Measurements from ENCODE around the gene GAA. TPM values are rescaled to one million over a fixed set of nuclear protein-coding genes. Genes with fewer than 3 reads are reported as not detected.
"Not testable (repeated sequence)": the region's sequence is repeated elsewhere in the genome, so short reads cannot be mapped to it uniquely, and the experiment has no call there.

GAA gene
- total RNA-seq, 1 donor from 2014 or later, result 15.1 TPM

DNA sequence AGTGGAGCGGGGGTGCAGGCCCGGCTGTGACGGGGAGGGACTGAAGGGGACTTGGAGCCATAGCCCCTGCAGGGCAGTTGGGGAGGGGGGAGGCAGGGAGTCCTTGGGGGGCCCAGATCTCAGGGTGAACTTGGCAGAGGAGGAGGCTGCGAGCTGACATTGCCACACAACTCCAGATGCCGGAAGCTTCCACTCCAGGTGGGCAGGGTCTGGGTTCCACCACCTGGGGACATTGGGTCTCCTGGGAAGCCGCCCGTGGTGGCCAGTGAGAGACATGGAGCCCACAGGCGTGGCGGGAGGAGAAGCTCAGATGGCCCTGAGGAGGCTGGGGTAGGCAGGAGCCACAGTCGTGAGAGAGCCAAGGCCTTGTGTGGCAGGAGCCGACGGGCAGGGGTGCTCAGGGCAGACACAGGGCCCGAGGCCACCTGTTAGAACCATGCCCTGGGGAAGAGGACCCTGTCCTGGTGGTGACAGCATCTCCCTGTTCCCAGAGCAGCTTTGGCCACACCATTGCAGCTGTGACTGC, 18.2 kb upstream of the GAA start:
- intact Hi-C loops (cut with micrococcal nuclease), result no loop called here

DNA sequence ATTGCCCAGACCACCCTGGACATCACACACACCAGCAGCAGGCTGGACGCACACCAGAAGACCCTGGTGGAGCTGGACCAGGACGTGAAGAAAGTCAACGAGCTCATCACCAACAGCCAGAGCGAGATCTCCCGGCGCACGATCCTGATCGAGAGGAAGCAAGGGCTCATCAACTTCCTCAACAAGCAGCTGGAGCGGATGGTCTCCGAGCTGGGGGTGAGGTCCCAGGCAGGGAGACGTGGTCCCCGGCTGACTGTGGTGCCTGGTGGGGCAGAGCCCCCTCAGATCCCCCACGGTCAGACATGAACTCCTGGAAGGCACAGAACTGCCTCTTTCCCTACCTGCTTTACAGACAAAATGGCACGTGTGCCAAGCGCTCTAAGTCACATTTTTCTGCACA, 16.6 kb upstream of the GAA start:
- intact Hi-C loops (cut with micrococcal nuclease), result no loop called here

DNA sequence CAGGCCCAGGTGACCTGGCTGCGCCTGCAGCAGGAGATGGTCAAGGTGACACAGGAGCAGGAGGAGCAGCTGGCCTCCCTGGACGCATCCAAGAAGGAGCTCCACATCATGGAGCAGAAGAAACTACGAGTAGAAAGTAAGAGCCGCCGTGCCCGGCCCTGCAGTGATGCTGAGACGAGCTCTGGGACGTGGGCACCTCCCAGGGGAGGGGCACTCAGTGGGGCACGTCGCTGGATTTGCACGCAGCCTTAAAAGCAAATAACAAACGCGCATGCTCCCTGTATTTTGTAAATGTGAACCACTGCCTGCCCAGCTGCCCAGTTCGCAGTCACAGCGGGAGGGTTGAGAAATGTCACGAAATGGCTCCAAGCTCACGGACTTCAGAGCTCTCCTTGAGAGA, 15.3 kb upstream of the GAA start:
- intact Hi-C loops (cut with micrococcal nuclease), result no loop called here

DNA sequence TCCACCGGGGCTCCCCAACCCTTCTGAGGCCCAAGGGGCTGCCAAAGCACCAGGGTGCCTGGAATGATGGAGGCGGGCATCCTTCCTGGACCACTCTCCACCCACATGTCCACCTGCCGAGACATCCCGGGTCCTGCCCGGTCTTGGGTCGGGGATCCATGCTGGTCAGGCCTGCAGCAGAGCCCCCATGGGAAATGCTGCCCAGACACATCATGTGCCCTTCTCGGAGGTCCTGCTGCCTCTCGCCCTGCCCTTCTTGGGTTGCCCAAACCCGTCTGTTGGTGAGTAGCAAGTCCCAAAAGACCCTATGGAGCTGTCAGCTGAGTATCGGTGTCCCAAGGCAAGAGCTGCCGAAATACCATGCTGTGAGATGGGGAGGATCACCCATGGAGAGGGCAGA, 14.8 kb upstream of the GAA start:
- intact Hi-C loops (cut with micrococcal nuclease), result no loop called here

DNA sequence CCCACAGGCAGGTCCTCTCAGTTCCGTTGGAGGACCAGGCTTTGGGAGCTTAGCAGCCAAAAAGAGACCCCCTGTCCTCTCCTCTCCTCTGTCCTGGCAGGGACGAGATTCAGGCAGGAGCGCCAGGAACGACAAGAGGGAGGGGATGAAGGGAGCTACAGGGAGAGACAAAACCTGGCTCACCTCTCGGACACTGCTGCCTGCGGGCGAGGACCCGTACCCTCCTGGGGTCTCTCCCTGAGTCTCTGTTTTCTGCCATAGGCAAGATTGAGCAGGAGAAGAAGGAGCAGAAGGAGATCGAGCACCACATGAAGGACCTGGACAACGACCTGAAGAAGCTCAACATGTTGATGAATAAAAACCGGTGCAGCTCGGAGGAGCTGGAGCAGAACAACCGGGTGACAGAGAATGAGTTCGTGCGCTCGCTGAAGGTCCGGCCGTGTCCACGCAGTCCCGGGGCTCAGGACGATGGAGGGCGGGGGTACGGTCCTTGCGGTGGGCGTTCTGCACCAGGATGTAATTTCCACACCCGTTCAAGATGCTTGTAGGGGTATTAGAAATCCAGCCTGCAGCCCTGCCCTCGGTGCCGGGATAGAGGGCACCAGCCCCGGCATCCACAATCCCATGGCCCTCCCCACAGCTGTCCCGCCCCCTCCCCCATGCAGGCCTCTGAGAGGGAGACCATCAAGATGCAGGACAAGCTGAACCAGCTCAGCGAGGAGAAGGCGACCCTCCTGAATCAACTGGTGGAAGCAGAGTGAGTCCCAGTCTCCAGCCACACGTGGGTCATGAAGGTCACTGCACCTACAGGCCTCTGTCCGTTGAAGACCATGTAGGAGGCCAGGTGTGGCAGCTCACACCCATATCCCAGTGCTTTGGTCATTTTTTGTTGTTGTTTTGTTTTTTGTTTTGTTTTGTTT, 13.8 kb upstream of the GAA start:
- intact Hi-C loops (cut with micrococcal nuclease), result no loop called here

- intact Hi-C loops (cut with micrococcal nuclease), result no loop called here
Measured at GRCh38 chr17:80089762-80090161, 11.6 kb upstream of the GAA start.

DNA sequence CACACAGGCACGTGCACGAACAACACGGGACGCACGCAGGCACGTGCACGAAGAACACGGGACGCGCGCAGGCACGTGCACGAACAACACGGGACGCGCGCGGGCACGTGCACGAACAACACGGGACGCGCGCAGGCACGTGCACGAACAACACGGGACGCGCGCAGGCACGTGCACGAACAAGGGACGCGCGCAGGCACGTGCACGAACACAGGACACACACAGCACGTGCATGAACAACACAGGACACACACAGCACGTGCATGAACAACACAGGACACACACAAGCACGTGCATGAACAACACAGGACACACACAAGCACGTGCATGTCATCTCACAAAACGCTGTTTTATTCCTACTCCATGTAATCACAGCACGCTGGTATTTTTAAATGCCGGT, 11.2 kb upstream of the GAA start:
- intact Hi-C loops (cut with micrococcal nuclease), result not testable (repeated sequence)

DNA sequence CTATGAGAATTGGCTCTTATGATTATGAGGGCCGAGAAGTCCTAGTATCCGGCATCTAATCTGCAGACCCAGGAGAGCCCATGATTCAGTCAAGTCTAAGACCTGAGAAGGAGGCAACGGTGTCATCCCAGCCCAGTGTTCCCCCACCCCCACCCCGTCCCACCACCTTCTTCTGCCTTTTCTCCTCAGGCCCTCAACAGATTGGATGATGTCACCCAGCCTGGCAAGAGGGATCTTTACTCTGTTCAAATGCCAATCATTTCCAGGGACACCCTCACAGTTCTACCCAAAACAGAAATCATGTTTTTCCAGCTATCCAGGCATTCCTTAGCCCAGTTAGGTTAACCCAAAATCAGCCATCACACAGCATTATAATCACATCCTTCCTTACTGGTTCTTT, 10.0 kb upstream of the GAA start:
- intact Hi-C loops (cut with micrococcal nuclease), result no loop called here

DNA sequence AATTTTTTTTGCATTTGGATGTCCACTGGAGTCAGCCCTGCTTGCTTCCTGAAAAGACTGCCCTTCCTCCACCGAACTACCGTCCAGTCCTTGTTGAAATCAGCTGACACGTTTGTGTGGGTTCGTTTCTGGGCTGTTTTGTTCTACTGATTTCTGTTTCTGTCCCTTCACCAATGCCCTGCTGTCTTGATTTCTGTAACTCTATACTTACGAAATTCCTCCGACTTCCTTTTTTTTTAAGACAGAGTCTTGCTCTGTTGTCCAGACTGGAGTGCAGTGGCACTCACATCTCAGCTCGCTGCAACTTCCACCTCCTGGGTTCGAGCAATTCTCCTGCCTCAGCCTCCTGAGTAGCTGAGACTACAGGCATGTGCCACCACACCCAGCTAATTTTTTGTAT, 8.4 kb upstream of the GAA start:
- intact Hi-C loops (cut with micrococcal nuclease), result no loop called here

DNA sequence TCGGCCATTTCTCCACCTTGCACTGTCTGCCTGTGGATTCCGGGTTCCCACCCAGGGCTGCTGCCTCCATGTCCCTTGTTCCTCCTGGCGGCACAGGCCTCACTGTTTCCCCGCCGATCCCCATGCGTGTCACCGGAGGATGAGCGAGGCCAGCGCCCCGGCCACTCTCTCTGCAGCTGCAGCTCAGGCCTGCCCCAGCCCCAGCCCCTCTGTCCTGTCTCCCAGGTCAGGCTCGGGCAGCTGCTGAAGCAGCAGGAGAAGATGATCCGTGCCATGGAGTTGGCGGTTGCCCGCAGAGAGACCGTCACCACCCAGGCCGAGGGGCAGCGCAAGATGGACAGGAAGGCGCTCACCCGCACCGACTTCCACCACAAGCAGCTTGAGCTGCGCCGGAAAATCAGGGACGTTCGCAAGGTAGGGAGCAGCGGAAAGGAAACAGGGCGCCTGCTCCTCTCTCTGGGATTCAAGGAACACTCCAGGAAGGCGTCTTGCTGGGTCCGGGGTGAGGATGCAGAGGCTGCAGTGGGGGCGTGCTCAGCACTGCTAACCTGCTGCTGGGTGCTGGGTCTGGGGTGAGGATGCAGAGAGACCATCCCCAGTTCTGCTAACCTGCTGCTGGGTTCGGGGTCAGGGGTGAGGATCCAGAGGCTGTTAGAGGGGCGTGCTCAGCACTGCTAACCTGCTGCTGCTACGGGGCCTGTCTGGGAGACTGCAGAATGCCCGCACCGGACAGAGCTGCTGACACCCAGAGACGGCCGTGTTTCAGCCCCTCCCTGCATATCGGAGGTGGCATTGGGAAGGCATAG, 6.1 kb upstream of the GAA start:
- intact Hi-C loops (cut with micrococcal nuclease), result no loop called here

DNA sequence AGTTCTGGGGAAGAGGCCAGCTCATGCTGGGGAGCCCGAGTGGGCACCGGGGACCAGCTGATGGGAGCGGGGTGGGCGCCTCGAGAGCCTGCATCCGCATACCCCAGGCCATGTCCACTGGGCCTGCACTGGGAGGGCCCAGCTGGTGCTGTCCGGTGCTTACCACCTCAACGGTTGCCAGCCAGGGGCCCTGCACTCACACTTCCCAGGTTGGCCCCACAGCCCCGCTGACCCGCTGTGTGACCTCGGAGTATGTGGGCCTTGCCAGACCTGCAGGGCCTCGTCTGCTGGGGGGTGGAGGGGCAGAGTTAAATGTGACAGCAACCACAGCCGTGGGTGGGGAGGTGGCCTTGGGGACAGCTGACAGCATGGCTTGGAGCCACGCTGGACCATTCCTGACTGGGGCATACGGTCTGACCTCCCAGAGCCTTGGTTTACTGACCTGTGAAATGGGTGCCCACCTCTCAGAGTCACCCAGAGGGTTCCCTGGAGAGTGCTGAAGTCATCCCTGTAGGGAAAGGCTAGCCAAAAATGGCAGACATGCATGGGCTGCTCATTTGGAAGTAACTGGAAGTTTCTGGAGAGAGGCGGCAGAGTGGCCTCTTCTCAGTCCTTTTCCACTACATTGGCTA, 5.4 kb upstream of the GAA start:
- intact Hi-C loops (cut with micrococcal nuclease), result no loop called here

DNA sequence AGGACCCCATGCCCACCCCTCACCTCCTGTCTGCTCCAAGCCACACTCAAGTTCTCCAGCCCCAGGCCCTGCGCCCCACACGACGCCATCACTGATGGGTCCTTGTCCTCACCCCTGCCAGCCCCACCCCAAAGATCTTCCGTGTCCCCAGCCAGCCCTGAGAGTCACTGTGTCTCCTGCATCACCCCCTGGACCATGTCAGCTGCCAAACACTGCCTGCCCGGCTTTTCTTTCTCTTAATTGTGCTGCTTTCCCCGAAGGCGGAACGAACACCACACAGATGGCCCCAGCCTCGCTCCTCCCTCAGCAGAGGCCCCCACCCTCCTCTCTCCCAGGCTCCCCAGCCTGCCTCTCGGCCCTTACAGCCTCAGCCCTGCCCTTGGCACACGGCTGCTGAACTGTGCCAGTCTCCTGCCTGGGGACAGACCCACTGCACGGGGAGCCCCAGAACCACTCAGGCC, 4.8 kb upstream of the GAA start:
- intact Hi-C loops (cut with micrococcal nuclease), result no loop called here

GRCh38 chr17:80097127-80097621, 4.2 kb upstream of the GAA start:
- intact Hi-C loops (cut with micrococcal nuclease), result no loop called here

- intact Hi-C loops (cut with micrococcal nuclease), result no loop called here
Measured at GRCh38 chr17:80097844-80098691, 3.3 kb upstream of the GAA start.

DNA sequence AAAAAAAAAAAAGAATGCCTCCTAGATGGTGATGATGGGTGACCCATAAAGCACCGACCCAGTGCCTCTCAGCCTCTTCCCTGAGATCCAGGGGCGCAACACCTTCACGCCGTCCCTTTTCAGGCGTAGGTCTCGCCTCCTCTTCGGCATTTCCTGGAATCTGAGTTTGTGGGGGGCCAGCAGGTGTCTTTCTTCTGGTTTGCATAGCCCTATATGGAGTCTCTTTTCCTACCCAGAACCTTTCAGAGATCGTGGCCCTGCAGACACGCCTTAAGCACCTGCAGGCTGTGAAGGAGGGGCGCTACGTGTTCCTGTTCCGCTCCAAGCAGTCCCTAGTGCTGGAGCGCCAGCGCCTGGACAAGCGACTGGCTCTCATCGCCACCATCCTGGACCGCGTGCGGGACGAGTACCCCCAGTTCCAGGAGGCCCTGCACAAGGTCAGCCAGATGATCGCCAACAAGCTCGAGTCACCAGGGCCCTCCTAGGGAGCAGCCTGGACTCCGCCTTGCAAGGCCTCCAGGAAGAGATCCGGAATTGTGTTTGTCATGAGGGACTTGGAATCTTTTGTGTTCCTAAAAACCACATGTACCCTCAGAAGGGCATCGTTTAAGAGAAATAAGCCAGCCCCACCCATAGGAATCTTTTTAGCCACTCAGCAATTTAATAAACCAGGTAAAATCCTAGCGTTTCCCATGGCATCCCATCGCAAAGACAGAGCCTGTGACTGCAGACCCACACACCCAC, 1.9 kb upstream of the GAA start:
- intact Hi-C loops (cut with micrococcal nuclease), result loop anchor here (2.0 kb wide), 1 partner anchor 163 kb away; no protein-coding TSS in a partner anchor

- intact Hi-C loops (cut with micrococcal nuclease), result loop anchor here (2.0 kb wide), 1 partner anchor 163 kb away; no protein-coding TSS in a partner anchor
Measured at GRCh38 chr17:80100035-80100323, 1.4 kb upstream of the GAA start.

DNA sequence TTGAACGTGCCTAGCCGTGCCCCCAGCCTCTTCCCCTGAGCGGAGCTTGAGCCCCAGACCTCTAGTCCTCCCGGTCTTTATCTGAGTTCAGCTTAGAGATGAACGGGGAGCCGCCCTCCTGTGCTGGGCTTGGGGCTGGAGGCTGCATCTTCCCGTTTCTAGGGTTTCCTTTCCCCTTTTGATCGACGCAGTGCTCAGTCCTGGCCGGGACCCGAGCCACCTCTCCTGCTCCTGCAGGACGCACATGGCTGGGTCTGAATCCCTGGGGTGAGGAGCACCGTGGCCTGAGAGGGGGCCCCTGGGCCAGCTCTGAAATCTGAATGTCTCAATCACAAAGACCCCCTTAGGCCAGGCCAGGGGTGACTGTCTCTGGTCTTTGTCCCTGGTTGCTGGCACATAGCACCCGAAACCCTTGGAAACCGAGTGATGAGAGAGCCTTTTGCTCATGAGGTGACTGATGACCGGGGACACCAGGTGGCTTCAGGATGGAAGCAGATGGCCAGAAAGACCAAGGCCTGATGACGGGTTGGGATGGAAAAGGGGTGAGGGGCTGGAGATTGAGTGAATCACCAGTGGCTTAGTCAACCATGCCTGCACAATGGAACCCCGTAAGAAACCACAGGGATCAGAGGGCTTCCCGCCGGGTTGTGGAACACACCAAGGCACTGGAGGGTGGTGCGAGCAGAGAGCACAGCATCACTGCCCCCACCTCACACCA, 724 bp downstream of the GAA start:
- intact Hi-C loops (cut with micrococcal nuclease), result loop anchor here (1.0 to 2.0 kb wide), 2 partner anchors 45 to 161 kb away; partner anchors contain the start of gene EIF4A3

DNA sequence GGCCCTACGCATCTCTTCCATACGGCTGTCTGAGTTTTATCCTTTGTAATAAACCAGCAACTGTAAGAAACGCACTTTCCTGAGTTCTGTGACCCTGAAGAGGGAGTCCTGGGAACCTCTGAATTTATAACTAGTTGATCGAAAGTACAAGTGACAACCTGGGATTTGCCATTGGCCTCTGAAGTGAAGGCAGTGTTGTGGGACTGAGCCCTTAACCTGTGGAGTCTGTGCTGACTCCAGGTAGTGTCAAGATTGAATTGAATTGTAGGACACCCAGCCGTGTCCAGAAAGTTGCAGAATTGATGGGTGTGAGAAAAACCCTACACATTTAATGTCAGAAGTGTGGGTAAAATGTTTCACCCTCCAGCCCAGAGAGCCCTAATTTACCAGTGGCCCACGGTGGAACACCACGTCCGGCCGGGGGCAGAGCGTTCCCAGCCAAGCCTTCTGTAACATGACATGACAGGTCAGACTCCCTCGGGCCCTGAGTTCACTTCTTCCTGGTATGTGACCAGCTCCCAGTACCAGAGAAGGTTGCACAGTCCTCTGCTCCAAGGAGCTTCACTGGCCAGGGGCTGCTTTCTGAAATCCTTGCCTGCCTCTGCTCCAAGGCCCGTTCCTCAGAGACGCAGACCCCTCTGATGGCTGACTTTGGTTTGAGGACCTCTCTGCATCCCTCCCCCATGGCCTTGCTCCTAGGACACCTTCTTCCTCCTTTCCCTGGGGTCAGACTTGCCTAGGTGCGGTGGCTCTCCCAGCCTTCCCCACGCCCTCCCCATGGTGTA, 1.5 kb downstream of the GAA start:
- intact Hi-C loops (cut with micrococcal nuclease), result no loop called here

Data from T-helper 2 cell treated with Interferon-gamma antibody and Interleukin-4, amounts not matched to agents 100 ng/mL and 5 ng/mL, for 36 hours (primary cell).